Esophagus muscularis mucosa (tissue), 4 donors: Measurements from ENCODE around the gene EXOC8.

Experiments
- CTCF ChIP-seq, 3 experiments: fragments of 200-600 bp in 2 of 3; fragments of 450-650 bp in 1 of 3; sonication (generic) in 2 of 3; IDR thresholded peaks; one replicate each; pipeline ENCODE4 v1.5.1; 2017 to 2019; ENCODE audit warnings: antibody characterized with exemption in 3 of 3, mild to moderate bottlenecking in 2 of 3, moderate library complexity in 1 of 3
- EP300 ChIP-seq: sonication (generic); formaldehyde crosslinking; IDR thresholded peaks from one replicate; pipeline ENCODE4 v1.6.1; 2017; ENCODE audit warnings: antibody characterized with exemption
- POLR2A ChIP-seq: fragments of 450-650 bp; IDR thresholded peaks from one replicate; pipeline ENCODE4 v1.6.1; 2017; ENCODE audit warnings: antibody characterized with exemption, moderate library complexity, mild to moderate bottlenecking, low read depth
- POLR2AphosphoS5 ChIP-seq, 2 donors: sonication (generic); formaldehyde crosslinking; IDR thresholded peaks; one replicate each; pipeline ENCODE4 v1.6.1; 2017; ENCODE audit warnings: antibody characterized with exemption in 2 of 2

- TF ChIP-seq CTCF (IDR thresholded peaks at IDR 0.05) = no peak
- no peak for TF ChIP-seq POLR2AphosphoS5 (IDR thresholded peaks at IDR 0.05)
- TF ChIP-seq POLR2A = no peak
- TF ChIP-seq EP300 = no peak
Measured at GRCh38 chr1:231301990-231302389, 35.7 kb downstream of the EXOC8 start.
